ENCODE measurements around the gene ANKRD42.
"Not testable (repeated sequence)": the region's sequence is repeated elsewhere in the genome, so short reads cannot be mapped to it uniquely, and the experiment has no call there.

ANKRD42 gene

GRCh38 chr11:83252941-83253340, 59.4 kb downstream of the ANKRD42 start:
- Histone ChIP-seq H3K4me1 (ENCODE audit: control insufficient read depth, low read depth, low read length) (no peaks in the 10 kb centered on the region), H3K4me3 (ENCODE audit: low read length) (no peak overlapping the region), H3K36me3 (ENCODE audit: control insufficient read depth, low read depth, low read length) (peaks cover 4% of the 10 kb centered on the region), H3K27me3 (ENCODE audit: control insufficient read depth, insufficient read depth, low read length) (no peaks in the 10 kb centered on the region), H3K9ac (ENCODE audit: low read length) (no peak overlapping the region), H3K9me3 (ENCODE audit: control insufficient read depth, low read depth, low read length) (no peaks in the 10 kb centered on the region), H3K27ac (ENCODE audit: low read length) (no peak overlapping the region)

GRCh38 chr11:83255366-83255765, 61.9 kb downstream of the ANKRD42 start:
- no peaks in the 10 kb centered on the region for H3K9me3 ChIP-seq (ENCODE audit: control insufficient read depth, low read depth, low read length)
- no peaks in the 10 kb centered on the region for H3K27me3 ChIP-seq (ENCODE audit: control insufficient read depth, insufficient read depth, low read length)
- no peak overlapping the region for H3K27ac ChIP-seq (ENCODE audit: low read length)
- H3K9ac ChIP-seq (ENCODE audit: low read length): no peak overlapping the region
- peaks cover 15% of the 10 kb centered on the region for H3K36me3 ChIP-seq (ENCODE audit: control insufficient read depth, low read depth, low read length)
- H3K4me1 ChIP-seq (ENCODE audit: control insufficient read depth, low read depth, low read length): no peaks in the 10 kb centered on the region
- H3K4me3 ChIP-seq (ENCODE audit: low read length): no peak overlapping the region

- Histone ChIP-seq H3K27ac (ENCODE audit: low read length) (no peak overlapping the region), H3K9ac (ENCODE audit: low read length) (no peak overlapping the region), H3K4me1 (ENCODE audit: control insufficient read depth, low read depth, low read length) (no peaks in the 10 kb centered on the region), H3K4me3 (ENCODE audit: low read length) (no peak overlapping the region), H3K27me3 (ENCODE audit: control insufficient read depth, insufficient read depth, low read length) (no peaks in the 10 kb centered on the region), H3K9me3 (ENCODE audit: control insufficient read depth, low read depth, low read length) (no peaks in the 10 kb centered on the region), H3K36me3 (ENCODE audit: control insufficient read depth, low read depth, low read length) (peaks cover 20% of the 10 kb centered on the region)
Measured at GRCh38 chr11:83256602-83257340, 63.3 kb downstream of the ANKRD42 start.

GRCh38 chr11:83257761-83258168, 64.3 kb downstream of the ANKRD42 start:
- Histone ChIP-seq H3K27ac (ENCODE audit: low read length) (no peak overlapping the region), H3K4me3 (ENCODE audit: low read length) (no peak overlapping the region), H3K4me1 (ENCODE audit: control insufficient read depth, low read depth, low read length) (no peaks in the 10 kb centered on the region), H3K36me3 (ENCODE audit: control insufficient read depth, low read depth, low read length) (peaks cover 26% of the 10 kb centered on the region), H3K9ac (ENCODE audit: low read length) (no peak overlapping the region), H3K27me3 (ENCODE audit: control insufficient read depth, insufficient read depth, low read length) (no peaks in the 10 kb centered on the region), H3K9me3 (ENCODE audit: control insufficient read depth, low read depth, low read length) (no peaks in the 10 kb centered on the region)

- Histone ChIP-seq H3K36me3 (ENCODE audit: control insufficient read depth, low read depth, low read length) (peaks cover 39% of the 10 kb centered on the region), H3K4me3 (ENCODE audit: low read length) (no peak overlapping the region), H3K27me3 (ENCODE audit: control insufficient read depth, insufficient read depth, low read length) (no peaks in the 10 kb centered on the region), H3K27ac (ENCODE audit: low read length) (no peak overlapping the region), H3K9me3 (ENCODE audit: control insufficient read depth, low read depth, low read length) (no peaks in the 10 kb centered on the region), H3K4me1 (ENCODE audit: control insufficient read depth, low read depth, low read length) (no peaks in the 10 kb centered on the region), H3K9ac (ENCODE audit: low read length) (no peak overlapping the region)
Measured at GRCh38 chr11:83259559-83259958, 66.0 kb downstream of the ANKRD42 start.

GRCh38 chr11:83265331-83265730, 71.8 kb downstream of the ANKRD42 start:
- Histone ChIP-seq H3K36me3 (ENCODE audit: control insufficient read depth, low read depth, low read length) (peaks cover 32% of the 10 kb centered on the region), H3K9ac (ENCODE audit: low read length) (no peak overlapping the region), H3K4me1 (ENCODE audit: control insufficient read depth, low read depth, low read length) (no peaks in the 10 kb centered on the region), H3K9me3 (ENCODE audit: control insufficient read depth, low read depth, low read length) (no peaks in the 10 kb centered on the region), H3K27ac (ENCODE audit: low read length) (no peak overlapping the region), H3K27me3 (ENCODE audit: control insufficient read depth, insufficient read depth, low read length) (no peaks in the 10 kb centered on the region), H3K4me3 (ENCODE audit: low read length) (no peak overlapping the region)

- H3K4me1 ChIP-seq (ENCODE audit: control insufficient read depth, low read depth, low read length); H3K9ac ChIP-seq (ENCODE audit: low read length); H3K4me3 ChIP-seq (ENCODE audit: low read length); H3K9me3 ChIP-seq (ENCODE audit: control insufficient read depth, low read depth, low read length); H3K27me3 ChIP-seq (ENCODE audit: control insufficient read depth, insufficient read depth, low read length); H3K27ac ChIP-seq (ENCODE audit: low read length): not testable (repeated sequence)
- peaks cover 16% of the 10 kb centered on the region for H3K36me3 ChIP-seq (ENCODE audit: control insufficient read depth, low read depth, low read length)
Measured at GRCh38 chr11:83269080-83269479, 75.6 kb downstream of the ANKRD42 start.

GRCh38 chr11:83271734-83272133, 78.2 kb downstream of the ANKRD42 start:
- H3K9me3 ChIP-seq (ENCODE audit: control insufficient read depth, low read depth, low read length); H3K27me3 ChIP-seq (ENCODE audit: control insufficient read depth, insufficient read depth, low read length); H3K9ac ChIP-seq (ENCODE audit: low read length); H3K4me1 ChIP-seq (ENCODE audit: control insufficient read depth, low read depth, low read length); H3K4me3 ChIP-seq (ENCODE audit: low read length); H3K27ac ChIP-seq (ENCODE audit: low read length): not testable (repeated sequence)
- peaks cover 32% of the 10 kb centered on the region for H3K36me3 ChIP-seq (ENCODE audit: control insufficient read depth, low read depth, low read length)

GRCh38 chr11:83272627-83273026, 79.1 kb downstream of the ANKRD42 start:
- Histone ChIP-seq H3K27me3 (ENCODE audit: control insufficient read depth, insufficient read depth, low read length) (no peaks in the 10 kb centered on the region), H3K27ac (ENCODE audit: low read length) (no peak overlapping the region), H3K9ac (ENCODE audit: low read length) (no peak overlapping the region), H3K4me1 (ENCODE audit: control insufficient read depth, low read depth, low read length) (no peaks in the 10 kb centered on the region), H3K36me3 (ENCODE audit: control insufficient read depth, low read depth, low read length) (peaks cover 33% of the 10 kb centered on the region), H3K9me3 (ENCODE audit: control insufficient read depth, low read depth, low read length) (no peaks in the 10 kb centered on the region), H3K4me3 (ENCODE audit: low read length) (no peak overlapping the region)

GRCh38 chr11:83275888-83276641, 82.6 kb downstream of the ANKRD42 start:
- no peaks in the 10 kb centered on the region for H3K9me3 ChIP-seq (ENCODE audit: control insufficient read depth, low read depth, low read length)
- no peaks in the 10 kb centered on the region for H3K4me1 ChIP-seq (ENCODE audit: control insufficient read depth, low read depth, low read length)
- H3K36me3 ChIP-seq (ENCODE audit: control insufficient read depth, low read depth, low read length): peaks cover 45% of the 10 kb centered on the region
- no peak overlapping the region for H3K4me3 ChIP-seq (ENCODE audit: low read length)
- H3K27me3 ChIP-seq (ENCODE audit: control insufficient read depth, insufficient read depth, low read length): no peaks in the 10 kb centered on the region
- H3K9ac ChIP-seq (ENCODE audit: low read length): no peak overlapping the region
- H3K27ac ChIP-seq (ENCODE audit: low read length): no peak overlapping the region

- Histone ChIP-seq H3K9me3 (ENCODE audit: control insufficient read depth, low read depth, low read length) (no peaks in the 10 kb centered on the region), H3K9ac (ENCODE audit: low read length) (no peak overlapping the region), H3K4me3 (ENCODE audit: low read length) (no peak overlapping the region), H3K36me3 (ENCODE audit: control insufficient read depth, low read depth, low read length) (peaks cover 39% of the 10 kb centered on the region), H3K27me3 (ENCODE audit: control insufficient read depth, insufficient read depth, low read length) (no peaks in the 10 kb centered on the region), H3K27ac (ENCODE audit: low read length) (no peak overlapping the region), H3K4me1 (ENCODE audit: control insufficient read depth, low read depth, low read length) (no peaks in the 10 kb centered on the region)
Measured at GRCh38 chr11:83278351-83278750, 84.8 kb downstream of the ANKRD42 start.

- H3K9ac ChIP-seq (ENCODE audit: low read length): no peak overlapping the region
- H3K4me1 ChIP-seq (ENCODE audit: control insufficient read depth, low read depth, low read length): peaks cover 5% of the 10 kb centered on the region
- H3K9me3 ChIP-seq (ENCODE audit: control insufficient read depth, low read depth, low read length): no peaks in the 10 kb centered on the region
- H3K4me3 ChIP-seq (ENCODE audit: low read length): no peak overlapping the region
- no peaks in the 10 kb centered on the region for H3K27me3 ChIP-seq (ENCODE audit: control insufficient read depth, insufficient read depth, low read length)
- H3K36me3 ChIP-seq (ENCODE audit: control insufficient read depth, low read depth, low read length): peaks cover 26% of the 10 kb centered on the region
- no peak overlapping the region for H3K27ac ChIP-seq (ENCODE audit: low read length)
Measured at GRCh38 chr11:83280256-83280655, 86.7 kb downstream of the ANKRD42 start.
